GM06990 (cell line): Measurements from ENCODE around the gene NBEA.
"Not testable (repeated sequence)": the region's sequence is repeated elsewhere in the genome, so short reads cannot be mapped to it uniquely, and the experiment has no call there.

ENCODE experiments used
- DNase-seq: peaks from one replicate; pipeline ENCODE4 v3.0.0-alpha.2; 2011; ENCODE audit not compliant: insufficient read length; ENCODE audit errors: extremely low read depth
- H3K27me3 ChIP-seq: replicated peaks from 2 replicates; pipeline ENCODE4 v1.6.0; 2011; ENCODE audit warnings: low read length; ENCODE audit not compliant: control insufficient read depth, insufficient read depth
- H3K36me3 ChIP-seq: 2 replicates; pipeline ENCODE4 v1.5.1; 2011; ENCODE audit warnings: low read length; ENCODE audit not compliant: control insufficient read depth, insufficient read depth
- H3K4me3 ChIP-seq: replicated peaks from 2 replicates; pipeline ENCODE4 v1.5.1; 2011; ENCODE audit warnings: low read depth, mild to moderate bottlenecking, control low read depth, low read length
- TF ChIP-seq, protein P1 (sequence below): IDR thresholded peaks from 2 replicates; pipeline ENCODE4 v1.5.1; 2011; ENCODE audit warnings: low read length, control low read depth, mild to moderate bottlenecking, inconsistent platforms; ENCODE audit not compliant: insufficient read depth, poor library complexity, severe bottlenecking

The NBEA gene

DNA sequence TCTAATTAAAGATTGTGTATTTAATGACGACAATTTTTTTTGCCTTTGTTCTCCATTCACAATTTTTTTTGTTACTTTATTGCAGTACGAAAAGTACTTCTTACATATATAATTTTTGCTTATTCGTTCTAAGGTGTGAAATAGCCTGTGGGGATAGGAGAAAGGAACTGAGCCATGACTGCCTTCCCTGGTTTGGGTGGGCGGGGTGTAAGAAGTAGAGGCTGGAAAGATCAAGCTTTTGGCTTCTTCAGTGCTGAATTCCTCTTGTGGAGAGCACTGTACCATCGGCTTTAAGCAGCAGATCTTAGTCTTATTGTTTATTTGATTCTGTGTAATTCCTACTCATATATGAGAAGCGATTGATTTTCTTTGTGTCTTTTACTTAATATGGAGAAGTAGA lies 115.8 kb downstream of the NBEA start:
- DNase-seq = no peak
- Histone ChIP-seq H3K27me3 (no peaks in the 10 kb centered on the region), H3K4me3 (no peak overlapping the region), H3K36me3 (no peaks in the 10 kb centered on the region)
- TF ChIP-seq, protein P1, sequence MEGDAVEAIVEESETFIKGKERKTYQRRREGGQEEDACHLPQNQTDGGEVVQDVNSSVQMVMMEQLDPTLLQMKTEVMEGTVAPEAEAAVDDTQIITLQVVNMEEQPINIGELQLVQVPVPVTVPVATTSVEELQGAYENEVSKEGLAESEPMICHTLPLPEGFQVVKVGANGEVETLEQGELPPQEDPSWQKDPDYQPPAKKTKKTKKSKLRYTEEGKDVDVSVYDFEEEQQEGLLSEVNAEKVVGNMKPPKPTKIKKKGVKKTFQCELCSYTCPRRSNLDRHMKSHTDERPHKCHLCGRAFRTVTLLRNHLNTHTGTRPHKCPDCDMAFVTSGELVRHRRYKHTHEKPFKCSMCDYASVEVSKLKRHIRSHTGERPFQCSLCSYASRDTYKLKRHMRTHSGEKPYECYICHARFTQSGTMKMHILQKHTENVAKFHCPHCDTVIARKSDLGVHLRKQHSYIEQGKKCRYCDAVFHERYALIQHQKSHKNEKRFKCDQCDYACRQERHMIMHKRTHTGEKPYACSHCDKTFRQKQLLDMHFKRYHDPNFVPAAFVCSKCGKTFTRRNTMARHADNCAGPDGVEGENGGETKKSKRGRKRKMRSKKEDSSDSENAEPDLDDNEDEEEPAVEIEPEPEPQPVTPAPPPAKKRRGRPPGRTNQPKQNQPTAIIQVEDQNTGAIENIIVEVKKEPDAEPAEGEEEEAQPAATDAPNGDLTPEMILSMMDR = no peak

DNA sequence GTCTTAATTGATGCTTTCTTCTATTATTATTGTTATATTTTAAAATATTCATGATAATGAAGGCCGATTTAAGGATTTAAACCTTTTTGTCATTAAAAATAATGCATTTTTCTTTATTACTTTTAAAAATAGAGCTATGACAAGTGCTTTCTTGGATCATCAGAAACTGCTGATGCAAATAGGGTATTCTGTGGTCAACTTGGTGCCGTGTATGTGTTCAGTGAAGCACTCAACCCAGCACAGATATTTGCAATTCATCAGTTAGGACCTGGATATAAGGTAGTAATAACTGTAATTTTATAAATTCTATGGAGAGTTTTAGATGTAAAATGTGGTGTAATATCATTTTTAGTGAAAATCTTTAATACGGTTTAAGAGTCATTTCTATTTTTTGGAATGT lies 116.5 kb downstream of the NBEA start:
- H3K36me3 ChIP-seq, H3K4me3 ChIP-seq, DNase-seq, H3K27me3 ChIP-seq: not testable (repeated sequence)

DNA sequence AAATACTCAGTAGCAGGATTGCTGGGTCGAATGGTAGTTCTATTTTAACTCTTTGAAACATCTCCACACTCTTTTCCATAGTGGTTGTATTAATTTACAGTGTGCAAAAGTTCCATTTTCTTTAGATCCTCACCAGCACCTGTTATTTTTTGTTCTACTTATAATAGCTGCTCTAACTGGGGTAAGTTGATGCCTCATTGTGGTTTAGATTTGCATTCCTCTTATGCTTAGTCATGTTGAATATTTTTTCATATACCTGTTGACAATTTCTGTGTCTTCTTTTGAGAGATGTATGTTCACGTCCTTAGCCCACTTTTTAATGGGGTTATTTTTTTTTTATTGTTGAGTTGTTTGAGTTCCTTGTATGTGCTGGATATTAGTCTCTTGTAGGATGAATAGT lies 144.6 kb downstream of the NBEA start:
- Histone ChIP-seq H3K27me3 (no peaks in the 10 kb centered on the region), H3K36me3 (no peaks in the 10 kb centered on the region), H3K4me3 (no peak overlapping the region)
- TF ChIP-seq, protein P1 = no peak
- DNase-seq = no peak

DNA sequence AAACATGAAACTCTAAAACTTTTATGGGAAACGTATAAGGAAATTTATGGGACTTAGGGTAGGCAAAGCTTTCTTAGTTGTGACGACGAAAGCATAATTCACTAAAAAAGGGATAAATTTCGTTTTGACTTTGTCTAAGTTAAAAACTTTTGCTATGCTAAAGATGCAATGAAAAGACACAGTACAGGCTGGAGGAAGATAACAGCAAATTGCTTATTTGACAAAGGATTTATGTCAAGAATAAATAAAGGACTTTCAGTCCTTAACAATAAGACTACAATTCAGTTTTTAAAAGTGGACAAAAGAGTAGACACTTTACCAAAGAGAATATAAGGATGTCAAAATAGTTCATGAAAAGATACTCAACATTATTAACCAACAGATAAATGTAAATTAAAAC lies 150.2 kb downstream of the NBEA start:
- DNase-seq = no peak
- Histone ChIP-seq H3K27me3 (no peaks in the 10 kb centered on the region), H3K4me3 (no peak overlapping the region), H3K36me3 (no peaks in the 10 kb centered on the region)
- TF ChIP-seq, protein P1 = no peak

DNA sequence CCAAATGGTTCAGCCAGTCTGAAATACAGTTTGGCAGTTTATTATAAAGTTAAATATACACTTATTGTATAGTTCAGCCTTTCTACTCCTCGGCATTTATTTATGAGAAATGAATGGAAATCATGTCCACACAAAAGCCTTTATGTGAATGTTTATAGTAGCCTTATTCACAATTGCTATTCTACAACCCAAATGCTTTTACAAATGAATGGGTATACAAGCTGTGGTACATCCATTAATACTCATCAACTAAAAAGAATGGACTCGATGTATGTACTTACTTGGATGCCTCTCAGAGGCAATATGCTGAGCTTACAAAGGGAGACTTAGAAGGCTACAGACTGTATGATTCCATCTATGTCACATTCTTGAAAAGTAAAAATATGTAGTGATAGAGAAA lies 150.7 kb downstream of the NBEA start:
- H3K36me3 ChIP-seq = no peaks in the 10 kb centered on the region
- H3K4me3 ChIP-seq = no peak overlapping the region
- TF ChIP-seq, protein P1 = no peak
- no peaks in the 10 kb centered on the region for H3K27me3 ChIP-seq
- DNase-seq = no peak

DNA sequence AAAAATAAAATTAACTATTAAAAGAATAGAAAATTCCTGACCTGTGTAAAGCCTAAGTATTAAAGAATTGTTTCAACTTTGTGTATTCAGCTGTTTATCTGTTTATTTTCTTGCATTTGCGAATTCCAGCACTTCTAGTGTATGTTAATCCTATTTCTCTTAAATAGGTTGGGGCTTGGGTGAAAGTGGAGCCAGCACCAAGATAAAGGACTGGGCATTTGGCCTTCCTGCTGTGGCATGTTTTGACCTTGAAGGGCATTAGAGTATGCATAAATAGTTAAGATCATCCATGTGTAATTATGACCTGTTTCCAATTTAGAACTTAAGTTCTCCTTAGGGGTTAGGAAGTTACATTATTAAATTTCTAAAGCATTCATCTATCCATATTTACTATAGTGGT lies 151.3 kb downstream of the NBEA start:
- TF ChIP-seq, protein P1 = no peak
- H3K36me3 ChIP-seq = no peaks in the 10 kb centered on the region
- no peak for DNase-seq
- H3K4me3 ChIP-seq = no peak overlapping the region
- no peaks in the 10 kb centered on the region for H3K27me3 ChIP-seq

DNA sequence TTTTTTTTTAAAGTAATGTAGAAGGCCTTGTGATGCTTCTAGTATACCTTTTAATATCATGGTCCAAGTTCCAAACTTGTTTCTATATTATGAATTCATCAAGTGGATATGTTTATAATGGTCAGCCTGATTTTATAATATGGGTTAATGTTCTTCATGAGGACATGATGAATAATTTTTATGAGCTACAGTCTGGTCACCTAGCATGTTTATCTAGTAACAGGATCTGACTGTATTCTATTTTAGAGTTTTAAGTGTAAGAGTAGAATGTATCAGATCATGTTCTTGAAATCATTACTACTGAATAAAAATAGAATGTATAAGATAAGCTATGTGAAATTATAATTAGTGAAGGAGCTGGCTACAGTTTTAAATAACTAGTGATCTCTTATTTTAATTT lies 164.7 kb downstream of the NBEA start:
- H3K27me3 ChIP-seq, H3K4me3 ChIP-seq, H3K36me3 ChIP-seq, DNase-seq: not testable (repeated sequence)
